ENCODE results near the gene MEIOC. TPM values are rescaled to one million over a fixed set of nuclear protein-coding genes. Genes with fewer than 3 reads are reported as not detected.

Gene MEIOC
- under 0.01 TPM in 1 of 2 replicates, not detected in the other for total RNA-seq

DNA sequence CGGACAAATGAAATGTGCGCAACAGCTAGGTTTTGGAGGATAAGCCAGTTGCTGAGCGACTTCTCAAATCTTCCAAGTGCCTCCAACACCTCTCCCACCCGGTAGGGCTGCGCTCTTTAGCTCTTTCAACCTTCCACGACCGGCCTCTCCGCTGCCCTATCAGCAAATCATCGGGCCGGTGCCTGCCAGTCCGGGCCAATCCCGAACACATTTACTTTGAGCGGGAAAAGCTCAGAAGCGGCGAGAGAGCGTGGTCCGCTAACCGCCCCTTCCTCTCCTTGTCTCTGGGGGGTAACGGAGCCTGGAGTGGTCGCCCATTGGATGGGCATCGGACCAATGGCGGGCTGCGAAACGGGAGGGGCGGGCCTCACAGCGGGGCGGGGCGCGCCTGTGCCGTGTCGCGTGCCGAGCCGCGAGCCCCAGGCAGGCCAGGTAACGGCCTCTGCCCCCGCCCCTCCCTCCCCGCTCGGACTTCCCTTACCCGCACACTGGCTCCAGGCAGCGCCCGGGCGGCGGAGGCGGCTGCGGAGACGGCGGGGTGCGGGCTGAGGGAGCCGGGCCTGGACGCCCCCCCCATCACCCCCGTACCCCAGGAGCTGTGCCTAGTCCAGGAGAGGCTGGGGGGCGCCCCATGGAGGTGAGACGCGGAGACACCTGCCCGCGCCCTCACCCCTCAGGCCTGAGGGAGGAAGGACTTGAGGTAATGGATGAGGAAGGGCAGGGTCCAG lies at the start of gene MEIOC:
Gene MEIOC (plus strand): TSS at position 486 of the 728 bp plus-strand sequence. CDS start 146 bp downstream, at position 632.

DNA sequence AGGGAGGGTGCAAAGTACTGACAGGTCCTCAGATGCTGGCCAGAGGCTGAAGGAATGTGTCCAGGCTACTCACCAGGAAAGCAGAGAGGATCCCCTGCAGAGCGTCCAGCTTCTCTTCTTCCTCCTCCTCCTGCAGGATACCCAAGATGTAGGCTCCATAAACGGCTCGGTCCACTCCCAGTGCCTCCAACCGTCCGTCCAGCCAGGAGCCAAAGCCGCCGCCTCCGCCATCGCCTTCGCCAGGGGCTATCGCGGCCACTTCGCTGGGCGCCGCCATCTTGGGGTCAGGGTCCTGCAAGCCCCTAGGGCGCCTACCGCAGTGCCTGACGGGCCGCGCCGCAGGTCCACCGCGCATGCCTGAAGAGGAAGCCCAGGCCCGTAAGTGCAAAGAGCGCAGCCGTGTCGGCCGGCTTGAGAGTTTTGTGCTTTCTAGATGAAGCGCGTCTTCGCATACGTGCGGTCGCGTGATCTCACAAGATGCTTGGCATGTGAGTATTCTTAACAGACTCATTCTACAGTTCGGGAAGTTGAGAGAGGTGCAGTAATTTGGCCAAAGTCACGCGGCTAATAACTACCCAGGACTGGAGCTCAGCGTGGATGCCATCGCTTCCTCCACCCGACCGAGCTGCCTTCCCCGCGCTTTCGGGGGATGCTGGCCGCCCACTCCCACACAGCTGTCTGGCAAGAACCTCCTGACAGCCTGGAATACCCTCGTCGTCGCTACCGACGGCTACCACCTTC lies 33.4 kb downstream of the MEIOC start, which contains the start of gene CCDC43:
Gene CCDC43 (minus strand): TSS at position 300 of the 741 bp plus-strand sequence. CDS start 23 bp downstream, at position 277.

DNA sequence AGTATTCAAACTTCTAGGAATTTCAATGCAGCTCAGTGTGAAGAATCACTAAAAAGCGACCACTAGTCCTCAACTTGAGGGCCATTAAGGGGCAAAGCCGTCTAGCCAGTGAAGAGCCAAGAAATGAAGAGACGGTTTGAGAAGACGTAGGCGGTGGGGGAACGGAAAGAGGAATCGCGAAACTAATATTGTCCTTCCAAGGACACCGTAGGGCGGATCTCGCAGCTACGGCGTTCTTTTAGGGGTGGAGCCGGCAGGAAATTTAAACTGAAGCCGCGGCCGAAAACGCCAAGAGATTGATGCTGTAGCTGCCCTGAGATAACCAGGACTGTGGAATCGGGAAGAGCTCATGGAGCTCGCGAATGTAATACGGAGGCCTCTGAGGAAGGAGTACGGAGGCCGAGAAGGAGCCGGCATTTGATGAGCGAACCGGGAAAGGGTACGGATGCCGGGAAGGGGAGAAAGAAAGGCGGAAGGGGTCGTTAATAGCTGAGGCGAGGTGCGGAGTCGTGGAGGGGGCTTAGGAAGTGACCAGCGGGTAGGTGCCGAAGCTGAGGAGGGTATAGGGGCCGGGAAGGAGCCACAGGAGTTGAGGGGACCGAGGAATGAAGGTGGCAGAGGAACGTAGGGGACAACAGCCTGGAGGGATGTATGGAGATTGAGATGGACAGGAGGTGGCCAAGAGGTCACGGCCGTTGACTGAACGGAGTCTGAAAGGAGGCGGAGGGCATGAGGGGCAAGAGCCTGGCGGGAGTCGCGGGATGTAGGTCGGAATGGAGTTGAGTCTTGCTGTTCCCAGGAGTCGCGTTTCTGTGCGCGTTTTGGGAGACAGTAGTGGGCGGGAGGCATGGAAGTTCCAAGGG lies 52.4 kb downstream of the MEIOC start, which contains the start of gene DBF4B:
Gene DBF4B (plus strand): TSS at position 265 of the 863 bp plus-strand sequence. CDS start 156 bp downstream, at position 421.

Other genes starting within 250 kb of the MEIOC start
- 15.6 TPM in 2 replicates for gene GPATCH8, start 153.1 kb upstream of the MEIOC start, total RNA-seq
- gene FZD2, start 99.0 kb upstream of the MEIOC start, total RNA-seq, result 17.2 and 18.1 TPM in 2 replicates
- 24.9 and 38.3 TPM in 2 replicates for gene CCDC43, start 33.3 kb downstream of the MEIOC start, total RNA-seq
- gene DBF4B, start 52.2 kb downstream of the MEIOC start, total RNA-seq, result 2.0 and 2.7 TPM in 2 replicates
- 0.32 and 0.60 TPM in 2 replicates for gene ADAM11, start 102.5 kb downstream of the MEIOC start, total RNA-seq
- gene GJC1, start 173.8 kb downstream of the MEIOC start, total RNA-seq, result 10.2 and 12.6 TPM in 2 replicates
- gene HIGD1B, start 191.4 kb downstream of the MEIOC start, total RNA-seq, result not detected in 2 replicates
- gene EFTUD2, start 243.0 kb downstream of the MEIOC start, total RNA-seq, result 68.9 and 75.3 TPM in 2 replicates

Measured in bronchial smooth muscle cell (primary cell).